H9 (cell line): ENCODE results near the gene PDHX. TPM values are rescaled to one million over a fixed set of nuclear protein-coding genes. Genes with fewer than 3 reads are reported as not detected.

Source experiments
- DNase-seq: peaks from one replicate; pipeline ENCODE4 v3.0.0-alpha.2; 2017
- H2AFZ ChIP-seq: one replicate; pipeline ENCODE4 v1.6.1; 2013; ENCODE audit warnings: mild to moderate bottlenecking, low read length, control low read depth, moderate library complexity
- H2AK5ac ChIP-seq: 2 replicates; pipeline ENCODE4 v1.6.1; 2013; ENCODE audit warnings: low read length, control low read depth, mixed read lengths; ENCODE audit not compliant: insufficient read length
- H2BK120ac ChIP-seq: one replicate; pipeline ENCODE4 v1.6.1; 2013; ENCODE audit warnings: low read depth, mild to moderate bottlenecking, low read length, control low read depth, inconsistent platforms; ENCODE audit not compliant: poor library complexity, severe bottlenecking
- H2BK12ac ChIP-seq: 2 replicates; pipeline ENCODE4 v1.6.1; 2013; ENCODE audit warnings: low read length, control low read depth, mixed read lengths, low read depth; ENCODE audit not compliant: insufficient read length
- H2BK15ac ChIP-seq: 2 replicates; pipeline ENCODE4 v1.6.1; 2013; ENCODE audit warnings: low read depth, low read length, control low read depth
- H2BK20ac ChIP-seq: one replicate; pipeline ENCODE4 v1.6.1; 2013; ENCODE audit warnings: low read depth, mild to moderate bottlenecking, low read length, control low read depth, inconsistent platforms; ENCODE audit not compliant: poor library complexity, severe bottlenecking
- H2BK5ac ChIP-seq: 2 replicates; pipeline ENCODE4 v1.6.1; 2013; ENCODE audit warnings: low read length, control low read depth, mixed read lengths; ENCODE audit not compliant: insufficient read length
- H3K14ac ChIP-seq: 2 replicates; pipeline ENCODE4 v1.6.1; 2013; ENCODE audit warnings: low read length, control low read depth; ENCODE audit not compliant: insufficient read depth
- H3K18ac ChIP-seq: 2 replicates; pipeline ENCODE4 v1.6.1; 2013; ENCODE audit warnings: low read depth, mild to moderate bottlenecking, mixed read lengths, low read length, control low read depth; ENCODE audit not compliant: insufficient read length
- H3K23ac ChIP-seq: 2 replicates; pipeline ENCODE4 v1.6.1; 2013; ENCODE audit warnings: low read length, control low read depth, mixed read lengths, low read depth; ENCODE audit not compliant: insufficient read length
- H3K23me2 ChIP-seq: 2 replicates; pipeline ENCODE4 v1.6.1; 2013; ENCODE audit warnings: low read depth, mild to moderate bottlenecking, mixed read lengths, low read length, control low read depth; ENCODE audit not compliant: insufficient read length, poor library complexity, severe bottlenecking
- H3K27ac ChIP-seq: 2 replicates; pipeline ENCODE4 v1.5.1; 2013; ENCODE audit warnings: low read length, control low read depth, mixed read lengths, low read depth; ENCODE audit not compliant: insufficient read length
- H3K27me3 ChIP-seq: 2 replicates; pipeline ENCODE4 v1.6.1; 2013; ENCODE audit warnings: low read length, control low read depth, inconsistent platforms; ENCODE audit not compliant: insufficient read depth
- H3K4ac ChIP-seq: 2 replicates; pipeline ENCODE4 v1.6.1; 2013; ENCODE audit warnings: low read depth, mild to moderate bottlenecking, control low read depth, inconsistent platforms, low read length, moderate library complexity
- H3K4me1 ChIP-seq: 2 replicates; pipeline ENCODE4 v1.6.1; 2013; ENCODE audit warnings: low read length, control low read depth, inconsistent platforms; ENCODE audit not compliant: insufficient read depth
- H3K4me2 ChIP-seq: 2 replicates; pipeline ENCODE4 v1.6.1; 2013; ENCODE audit warnings: low read length, control low read depth, mixed read lengths; ENCODE audit not compliant: insufficient read length, insufficient read depth
- H3K56ac ChIP-seq: 2 replicates; pipeline ENCODE4 v1.6.1; 2013; ENCODE audit warnings: low read depth, mild to moderate bottlenecking, mixed read lengths, low read length, control low read depth; ENCODE audit not compliant: insufficient read length
- H3K79me1 ChIP-seq: 2 replicates; pipeline ENCODE4 v1.6.1; 2013; ENCODE audit warnings: low read depth, mild to moderate bottlenecking, moderate library complexity, low read length, control low read depth, inconsistent platforms; ENCODE audit not compliant: insufficient read depth, poor library complexity, severe bottlenecking
- H3K79me2 ChIP-seq: 2 replicates; pipeline ENCODE4 v1.6.1; 2013; ENCODE audit warnings: low read length, control low read depth, inconsistent platforms; ENCODE audit not compliant: insufficient read depth
- H3K9ac ChIP-seq: 2 replicates; pipeline ENCODE4 v1.6.1; 2013; ENCODE audit warnings: low read length, control low read depth, mixed read lengths; ENCODE audit not compliant: insufficient read length; ENCODE audit errors: extremely low read depth
- H3K9me3 ChIP-seq: one replicate; pipeline ENCODE4 v1.6.1; 2013; ENCODE audit warnings: low read depth, low read length, inconsistent platforms; ENCODE audit not compliant: control insufficient read depth
- H3T11ph ChIP-seq: one replicate; pipeline ENCODE4 v1.6.1; 2013; ENCODE audit warnings: mild to moderate bottlenecking, low read length, control low read depth, inconsistent platforms
- H4K20me1 ChIP-seq: one replicate; pipeline ENCODE4 v1.6.1; 2013; ENCODE audit not compliant: control insufficient read depth, insufficient read length, insufficient read depth
- H4K5ac ChIP-seq: 2 replicates; pipeline ENCODE4 v1.6.1; 2013; ENCODE audit warnings: low read depth, mild to moderate bottlenecking, mixed read lengths, low read length, control low read depth; ENCODE audit not compliant: insufficient read length
- H4K8ac ChIP-seq: replicated peaks from 2 replicates; pipeline ENCODE4 v1.6.1; 2013; ENCODE audit warnings: low read length, control low read depth, mixed read lengths, low read depth; ENCODE audit not compliant: insufficient read length
- H4K91ac ChIP-seq: 2 replicates; pipeline ENCODE4 v1.6.1; 2013; ENCODE audit warnings: low read depth, mild to moderate bottlenecking, moderate library complexity, mixed read lengths, low read length, control low read depth; ENCODE audit not compliant: insufficient read length
- H3K27ac Mint-ChIP-seq, 3 experiments: 2 replicates in 2 of 3; 3 replicates in 1 of 3; pipeline ENCODE4 v1.8.0; 2020 to 2021; ENCODE audit warnings: mixed read lengths in 3 of 3, mild to moderate bottlenecking in 1 of 3, moderate library complexity in 1 of 3
- H3K27me3 Mint-ChIP-seq: 2 replicates; pipeline ENCODE4 v1.8.0; 2021; ENCODE audit warnings: low read depth, mild to moderate bottlenecking, moderate library complexity, mixed read lengths
- H3K36me3 Mint-ChIP-seq, 3 experiments: 2 replicates in 2 of 3; 3 replicates in 1 of 3; pipeline ENCODE4 v1.8.0; 2020 to 2021; ENCODE audit warnings: low read depth in 3 of 3, mixed read lengths in 3 of 3; ENCODE audit not compliant: insufficient read depth in 1 of 3
- H3K4me1 Mint-ChIP-seq, 2 experiments: 2 replicates each; pipeline ENCODE4 v1.8.0; 2020; ENCODE audit warnings: mixed read lengths in 2 of 2
- H3K4me3 Mint-ChIP-seq, 2 experiments: 2 replicates in 1 of 2; 3 replicates in 1 of 2; pipeline ENCODE4 v1.8.0; 2020 to 2021; ENCODE audit warnings: mild to moderate bottlenecking in 2 of 2, mixed read lengths in 2 of 2, moderate library complexity in 1 of 2
- H3K9me3 Mint-ChIP-seq, 2 experiments: 2 replicates in 1 of 2; 3 replicates in 1 of 2; pipeline ENCODE4 v1.8.0; 2020; ENCODE audit warnings: mild to moderate bottlenecking in 2 of 2, mixed read lengths in 2 of 2, moderate library complexity in 1 of 2
- CTCF ChIP-seq: fragments of 200-600 bp; sonication (generic); conservative IDR thresholded peaks from 3 replicates; pipeline ENCODE4 v1.8.0; 2021; ENCODE audit warnings: antibody characterized with exemption, mild to moderate bottlenecking
- WGBS: extraction: QIAGEN DNeasy Blood & Tissue Kit; methylation state at CpG from one replicate; pipeline ENCODE4 v1.1.7; 2013; ENCODE audit warnings: missing lambda C conversion rate, low lambda C conversion rate, mixed read lengths; ENCODE audit not compliant: insufficient read length; ENCODE audit errors: extremely low coverage; 5-methylcytosine and 5-hydroxymethylcytosine counted together
- total RNA-seq: library from RNA; stranded (reverse); gene quantifications from 2 replicates; pipeline ENCODE4 v1.2.1, GENCODE V29; 2021

The PDHX gene
- total RNA-seq, 1 experiment from 2014 or later, result 40.1 TPM

- no peak for DNase-seq
- Histone ChIP-seq H4K91ac (no peak overlapping the region), H3K27me3 (no peaks in the 10 kb centered on the region), H4K20me1 (no peaks in the 10 kb centered on the region), H3K23ac (no peak overlapping the region), H3K4ac (no peak overlapping the region), H3K14ac (no peak overlapping the region), H2AFZ (no peak overlapping the region), H2AK5ac (no peak overlapping the region), H2BK120ac (no peak overlapping the region), H3T11ph (no peak overlapping the region), H3K27ac (no peak overlapping the region), H3K18ac (no peak overlapping the region), H2BK5ac (no peak overlapping the region), H3K79me2 (no peaks in the 10 kb centered on the region), H2BK20ac (no peak overlapping the region), H3K79me1 (no peaks in the 10 kb centered on the region), H4K5ac (no peak overlapping the region), H4K8ac (no peak overlapping the region), H2BK12ac (no peak overlapping the region), H3K4me2 (no peak overlapping the region), H3K4me1 (no peaks in the 10 kb centered on the region), H2BK15ac (no peak overlapping the region), H3K9me3 (no peaks in the 10 kb centered on the region), H3K23me2 (no peaks in the 10 kb centered on the region), H3K9ac (no peak overlapping the region), H3K56ac (no peak overlapping the region)
- no peaks in the 10 kb centered on the region for H3K27me3 Mint-ChIP-seq
- H3K9me3 Mint-ChIP-seq, result no peaks in the 10 kb centered on the region
- H3K36me3 Mint-ChIP-seq, result peaks cover 27 to 51% (median 46%) of the 10 kb centered on the region in 3 experiments
- no peak overlapping the region for H3K4me3 Mint-ChIP-seq
- peaks cover 3 to 10% of the 10 kb centered on the region in 2 experiments for H3K4me1 Mint-ChIP-seq
- no peak overlapping the region for H3K27ac Mint-ChIP-seq
- no peak for TF ChIP-seq CTCF
- WGBS, result no CpG with 5 or more reads among the region's 2 CpGs
These were observed 56.5 kb downstream of the PDHX start for GRCh38 chr11:34972892-34973291.
